ENCODE measurements around the gene NECTIN1.

Gene NECTIN1

GRCh38 chr11:119668676-119669075, 60.3 kb downstream of the NECTIN1 start:
- no peak for DNase-seq

- DNase-seq: peak; percentile 71
Observed at GRCh38 chr11:119666463-119667131, 62.4 kb downstream of the NECTIN1 start.

GRCh38 chr11:119666061-119666460, 62.9 kb downstream of the NECTIN1 start:
- no peak for DNase-seq

- no peak for DNase-seq
Observed at GRCh38 chr11:119664701-119665420, 64.1 kb downstream of the NECTIN1 start.

- DNase-seq: no peak
Observed at GRCh38 chr11:119664063-119664572, 64.9 kb downstream of the NECTIN1 start.

- DNase-seq: no peak
Observed at GRCh38 chr11:119663279-119663678, 65.7 kb downstream of the NECTIN1 start.

- no peak for DNase-seq
Observed at GRCh38 chr11:119661226-119661625, 67.8 kb downstream of the NECTIN1 start.

- no peak for DNase-seq
Observed at GRCh38 chr11:119659971-119660723, 68.9 kb downstream of the NECTIN1 start.

GRCh38 chr11:119652907-119653659, 75.9 kb downstream of the NECTIN1 start:
- DNase-seq: no peak

GRCh38 chr11:119651802-119652584, 77.0 kb downstream of the NECTIN1 start:
- DNase-seq: no peak

GRCh38 chr11:119650251-119650650, 78.7 kb downstream of the NECTIN1 start:
- no peak for DNase-seq

- no peak for DNase-seq
Observed at GRCh38 chr11:119647254-119647653, 81.7 kb downstream of the NECTIN1 start.

- no peak for DNase-seq
Observed at GRCh38 chr11:119645018-119645417, 84.0 kb downstream of the NECTIN1 start.

GRCh38 chr11:119644502-119644901, 84.5 kb downstream of the NECTIN1 start:
- no peak for DNase-seq

GRCh38 chr11:119643876-119644225, 85.1 kb downstream of the NECTIN1 start:
- DNase-seq: no peak

GRCh38 chr11:119643212-119643875, 85.7 kb downstream of the NECTIN1 start:
- DNase-seq: no peak

- DNase-seq: peak; percentile 11
Observed at GRCh38 chr11:119641983-119642745, 86.8 kb downstream of the NECTIN1 start.

GRCh38 chr11:119640541-119640940, 88.5 kb downstream of the NECTIN1 start:
- no peak for DNase-seq

- DNase-seq: no peak
Observed at GRCh38 chr11:119639642-119640205, 89.3 kb downstream of the NECTIN1 start.

- DNase-seq: no peak
Observed at GRCh38 chr11:119638851-119639250, 90.1 kb downstream of the NECTIN1 start.

Data from activated CD4-positive, alpha-beta T cell treated with anti-CD3 and anti-CD28 coated beads for 48 hours (primary cell).